Measurements from ENCODE around the gene TNS1.

TNS1 gene

DNA sequence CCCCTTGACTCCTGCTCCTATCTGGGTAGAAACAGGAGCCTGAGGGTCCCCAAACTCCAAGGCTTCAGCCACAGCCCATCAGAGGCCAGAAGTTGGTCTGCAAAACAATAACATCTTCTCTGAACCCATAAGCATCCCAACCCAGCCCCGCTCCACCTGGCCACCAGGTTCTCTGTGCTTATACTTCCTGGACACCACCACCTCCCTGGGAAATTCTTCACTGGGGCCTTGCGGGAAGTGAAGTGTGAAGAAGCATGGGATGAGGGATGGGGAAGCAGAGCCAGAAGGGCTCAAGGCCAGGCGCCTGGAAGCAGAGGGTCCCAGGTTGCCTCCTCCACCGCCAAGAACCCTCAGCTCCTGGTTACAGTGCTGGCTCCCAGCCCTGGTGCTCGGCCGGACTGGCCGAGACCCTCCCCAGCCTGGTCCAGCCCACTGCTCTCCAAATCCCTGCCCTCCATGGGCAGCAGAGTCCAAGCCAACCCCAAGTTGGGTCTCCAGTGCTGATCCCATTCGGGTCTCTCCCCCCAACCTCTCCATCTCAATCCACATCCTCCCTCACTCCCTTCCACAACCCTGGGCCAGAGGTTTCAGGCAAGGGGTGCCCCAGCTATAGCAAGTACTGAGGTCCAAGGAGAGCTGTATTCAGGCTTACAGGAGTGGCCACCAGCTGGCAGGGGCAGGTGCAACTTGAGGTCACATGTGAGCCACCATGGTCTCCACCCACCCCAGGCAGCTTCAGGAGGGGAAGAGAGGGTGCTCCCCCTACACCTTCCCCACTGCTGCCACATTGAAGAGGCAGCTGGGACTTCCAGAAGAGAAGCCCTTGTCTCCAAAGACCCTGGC, 60.7 kb downstream of the TNS1 start:
- no peak for DNase-seq

DNA sequence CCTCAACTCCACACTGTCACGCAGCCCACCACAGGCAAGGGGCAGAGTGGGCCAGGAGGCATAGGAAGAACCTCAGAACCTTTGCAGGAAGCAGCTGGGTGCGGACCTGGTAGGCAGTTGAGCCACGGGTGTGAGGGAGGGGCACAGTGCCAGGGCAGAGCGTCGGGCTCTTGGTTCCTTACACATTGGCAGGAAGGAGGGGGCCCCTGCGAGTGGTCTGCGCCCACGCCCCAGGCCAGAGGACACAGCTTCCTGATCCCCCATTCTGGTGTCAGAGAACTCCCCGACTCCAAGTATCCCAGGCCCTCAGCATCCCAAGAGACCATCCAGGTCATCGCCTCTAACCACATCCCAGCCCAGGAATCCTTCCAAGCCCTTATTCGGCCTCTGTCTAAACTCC, 61.5 kb downstream of the TNS1 start:
- no peak for DNase-seq

DNA sequence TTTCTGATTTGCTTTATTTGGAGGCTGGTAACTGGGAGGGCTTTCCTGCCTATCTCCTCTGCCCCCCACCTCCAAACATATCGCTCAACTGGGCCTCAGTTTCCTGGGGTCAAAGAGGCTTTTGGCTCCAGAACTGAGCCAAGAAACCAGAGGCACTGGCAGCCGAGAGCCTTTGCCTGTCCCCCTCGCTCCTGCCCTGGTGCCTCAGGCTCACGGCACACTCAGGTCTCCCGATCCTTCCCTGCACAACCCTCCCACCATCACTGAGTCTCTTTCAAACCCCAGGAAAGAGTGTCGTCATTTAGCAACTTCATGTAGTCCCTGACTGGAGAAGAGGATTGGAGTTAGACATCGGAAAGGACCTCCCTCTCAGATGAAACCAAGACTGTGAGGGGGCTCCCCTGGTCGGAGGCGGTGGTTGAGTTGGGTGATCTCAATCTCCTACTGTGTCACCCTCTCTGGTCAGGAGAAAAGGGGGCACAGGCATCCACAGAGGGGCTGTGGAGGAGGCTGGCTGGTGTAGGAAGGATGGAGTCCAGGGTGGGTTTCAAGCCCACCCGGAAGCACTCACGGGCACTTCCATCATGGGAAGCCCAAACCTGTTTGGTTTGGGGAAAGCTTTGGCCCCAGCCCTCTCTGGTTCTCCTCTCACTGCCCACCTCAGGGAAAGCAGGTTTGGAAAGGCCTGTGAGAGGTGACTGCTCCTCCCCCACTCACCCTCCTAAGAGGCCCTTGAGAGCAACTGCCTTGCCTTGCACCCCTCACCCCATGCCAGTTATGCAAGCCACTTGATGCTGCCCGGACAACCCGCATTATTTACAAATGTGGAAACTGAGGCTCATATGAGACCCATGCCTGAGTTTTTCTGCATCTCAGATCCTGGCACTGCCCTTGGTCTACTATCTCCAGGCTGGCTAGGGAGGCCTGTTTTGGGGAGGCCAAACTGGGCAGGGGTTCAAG, 62.3 kb downstream of the TNS1 start:
- DNase-seq: no peak

DNA sequence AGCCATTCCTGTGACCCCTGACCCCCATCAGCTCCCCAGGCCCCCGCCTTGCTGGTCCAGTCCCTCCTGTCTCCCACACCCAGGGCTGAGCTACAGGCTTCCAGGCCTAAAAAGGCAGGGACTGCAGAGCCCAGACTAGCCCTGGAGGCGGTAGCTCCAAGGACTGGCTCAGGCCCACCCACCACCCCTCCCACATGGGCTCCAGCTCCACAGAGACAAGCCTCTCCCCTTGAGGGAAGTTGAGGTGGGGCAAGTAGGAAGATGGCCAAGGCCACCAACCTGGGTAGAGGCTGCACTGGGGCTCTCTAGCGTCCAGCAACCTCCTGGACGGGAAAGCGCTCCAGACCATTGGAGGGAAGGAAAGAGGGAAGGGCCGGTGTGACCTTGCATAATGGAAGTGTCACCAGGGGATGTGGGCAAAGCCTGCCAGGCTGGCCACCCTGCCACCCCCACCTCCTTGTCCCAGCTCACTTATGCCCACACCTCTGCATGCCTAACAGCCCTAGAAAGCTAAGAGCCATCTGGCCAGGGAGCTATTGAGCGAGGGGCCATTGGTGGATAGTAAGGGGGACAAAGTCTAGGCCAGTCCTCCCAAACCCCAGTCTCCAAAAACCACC, 63.1 kb downstream of the TNS1 start:
- no peak for DNase-seq

DNA sequence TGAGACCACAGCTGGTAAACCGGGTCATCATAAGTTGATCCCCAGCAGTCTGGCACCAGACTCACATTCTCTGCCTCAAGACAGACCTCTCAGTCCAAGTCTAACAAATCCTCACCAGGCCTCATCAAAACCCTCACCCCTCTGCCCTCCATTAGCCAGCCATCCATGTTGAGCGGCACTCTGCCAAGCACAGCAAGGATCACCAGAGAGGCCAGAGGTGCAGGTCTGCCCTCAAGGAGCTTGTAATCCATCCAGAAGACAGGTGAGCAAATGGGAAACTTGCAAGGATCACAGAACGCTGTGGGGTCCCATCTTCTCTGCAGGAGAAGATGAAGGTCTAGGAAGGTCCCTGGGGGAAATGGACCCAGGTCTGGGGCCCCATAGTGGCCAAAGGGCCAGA, 63.6 kb downstream of the TNS1 start:
- DNase-seq: no peak

DNA sequence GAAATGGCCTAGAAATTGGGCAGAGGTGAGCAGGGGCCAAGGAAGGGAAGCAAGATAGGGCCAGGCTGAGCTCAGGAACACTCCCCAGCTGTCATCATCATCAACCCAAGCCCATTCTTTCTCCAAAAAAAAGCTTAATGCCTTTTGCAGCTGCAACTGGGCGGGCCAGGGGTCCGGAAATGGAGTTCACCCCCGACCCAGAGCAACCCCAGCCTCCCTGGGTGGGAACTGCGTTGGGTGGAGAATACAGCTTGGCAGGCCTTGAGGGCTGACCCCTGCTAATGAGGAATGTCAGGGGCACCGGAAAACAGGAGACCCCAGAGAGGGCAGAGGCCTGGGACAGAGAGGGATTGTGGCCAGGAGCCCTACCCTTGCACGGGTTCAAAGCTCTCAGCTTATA, 64.8 kb downstream of the TNS1 start:
- no peak for DNase-seq

DNA sequence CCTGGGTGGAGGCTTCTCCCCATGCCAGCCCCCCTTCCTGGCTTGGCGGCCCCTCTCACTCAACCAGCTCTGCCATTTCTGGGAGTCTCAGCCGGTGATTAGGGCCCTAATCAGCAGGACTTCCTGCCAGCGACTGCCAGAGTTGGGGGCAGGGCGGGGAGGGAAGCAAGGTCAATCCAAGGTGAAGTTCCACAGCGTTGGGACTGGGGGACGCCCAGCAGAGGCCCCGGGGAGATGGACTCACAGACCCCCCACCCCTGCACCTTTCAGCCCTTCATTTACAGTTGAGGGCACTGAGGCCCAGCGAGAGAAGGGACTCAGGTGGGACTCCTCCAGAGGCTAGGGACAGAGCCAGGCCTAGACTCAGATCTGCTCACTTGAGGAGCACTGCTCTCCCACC, 65.3 kb downstream of the TNS1 start:
- no peak for DNase-seq

DNA sequence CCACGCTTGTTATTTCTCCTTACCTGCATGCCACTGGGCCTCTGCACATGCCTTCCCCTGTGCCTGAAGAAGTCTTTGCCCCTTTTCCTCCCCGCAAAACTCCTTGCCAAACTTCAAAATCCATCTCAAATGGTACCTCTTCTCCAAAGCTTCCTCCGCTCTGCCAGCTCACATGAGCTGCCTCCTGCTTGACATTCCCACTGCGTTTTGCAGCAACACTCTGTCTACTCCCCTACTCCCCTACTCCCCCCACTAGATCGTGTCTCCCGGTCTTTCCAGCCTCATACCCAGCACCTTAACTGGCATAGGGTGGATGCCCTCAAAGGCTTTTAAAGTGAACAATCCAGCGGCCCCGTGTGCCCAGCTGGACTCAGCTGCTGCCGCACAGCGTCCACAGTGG, 65.8 kb downstream of the TNS1 start:
- DNase-seq: no peak

DNA sequence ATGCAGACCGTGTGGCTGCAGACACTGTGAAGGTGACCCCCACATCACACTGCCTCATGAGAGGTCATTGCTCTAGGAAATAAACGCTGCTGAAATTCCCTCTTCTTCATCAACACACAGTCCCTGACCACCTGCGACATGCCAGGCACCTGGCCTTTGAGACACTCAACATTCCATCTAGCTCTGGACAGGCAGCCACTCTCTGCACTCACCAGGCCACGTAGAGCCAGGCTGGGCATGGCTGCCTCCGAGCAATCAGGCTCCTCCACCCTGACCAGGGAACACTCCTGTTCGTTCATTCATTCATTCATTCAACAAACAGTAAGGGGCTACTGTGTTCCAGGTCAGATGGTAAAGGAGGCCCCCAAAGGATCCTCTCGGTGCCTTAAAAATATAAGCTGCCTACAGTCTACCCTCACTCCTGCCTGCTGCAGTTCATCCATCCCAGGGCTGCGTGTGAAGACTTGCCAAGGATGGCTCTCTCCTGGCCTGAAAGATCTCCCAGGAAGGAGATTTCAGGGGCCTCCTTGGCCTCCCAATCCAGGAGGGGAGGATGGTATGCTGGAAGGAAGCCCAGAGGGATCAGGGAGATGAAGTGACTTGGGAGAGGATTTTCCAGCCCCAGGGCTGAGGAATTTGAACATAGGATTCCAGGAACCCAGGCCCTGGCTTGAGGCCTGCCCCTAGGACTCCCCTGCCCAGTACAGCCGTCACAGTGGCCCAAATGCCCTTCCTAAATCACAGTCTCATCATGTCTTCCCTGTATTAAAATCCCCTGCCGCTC, 66.7 kb downstream of the TNS1 start:
- DNase-seq: no peak

DNA sequence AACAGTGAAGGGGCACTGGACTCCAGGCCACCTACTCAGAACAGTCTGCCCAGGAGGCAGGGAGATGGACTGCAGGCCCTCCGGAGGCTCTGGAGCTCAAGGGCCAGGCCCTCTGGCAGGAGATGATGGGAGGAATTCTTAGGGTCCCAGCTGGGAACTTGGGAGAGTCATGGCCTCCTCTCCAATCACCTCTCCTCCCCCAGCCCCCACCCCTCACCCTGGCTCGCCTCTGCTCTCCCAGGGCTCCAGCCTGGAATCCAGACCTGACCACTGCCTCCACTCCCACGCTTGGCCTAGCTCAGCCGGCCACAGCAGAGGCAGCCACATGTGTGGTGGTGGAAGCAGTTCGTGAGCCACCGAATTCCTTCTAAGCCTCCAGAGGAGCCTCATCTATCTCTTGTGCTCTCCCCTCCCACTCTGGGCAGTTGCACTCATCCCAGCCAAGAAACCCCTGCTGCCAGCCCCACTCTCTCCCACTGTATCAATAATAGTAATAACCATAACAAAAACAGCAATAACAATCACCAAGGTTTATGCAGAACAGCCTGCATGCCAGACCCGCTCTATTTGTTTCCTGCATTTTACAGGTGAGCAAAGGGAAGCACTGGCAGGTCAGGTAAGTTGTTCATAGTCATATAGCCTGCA, 67.4 kb downstream of the TNS1 start:
- no peak for DNase-seq

DNA sequence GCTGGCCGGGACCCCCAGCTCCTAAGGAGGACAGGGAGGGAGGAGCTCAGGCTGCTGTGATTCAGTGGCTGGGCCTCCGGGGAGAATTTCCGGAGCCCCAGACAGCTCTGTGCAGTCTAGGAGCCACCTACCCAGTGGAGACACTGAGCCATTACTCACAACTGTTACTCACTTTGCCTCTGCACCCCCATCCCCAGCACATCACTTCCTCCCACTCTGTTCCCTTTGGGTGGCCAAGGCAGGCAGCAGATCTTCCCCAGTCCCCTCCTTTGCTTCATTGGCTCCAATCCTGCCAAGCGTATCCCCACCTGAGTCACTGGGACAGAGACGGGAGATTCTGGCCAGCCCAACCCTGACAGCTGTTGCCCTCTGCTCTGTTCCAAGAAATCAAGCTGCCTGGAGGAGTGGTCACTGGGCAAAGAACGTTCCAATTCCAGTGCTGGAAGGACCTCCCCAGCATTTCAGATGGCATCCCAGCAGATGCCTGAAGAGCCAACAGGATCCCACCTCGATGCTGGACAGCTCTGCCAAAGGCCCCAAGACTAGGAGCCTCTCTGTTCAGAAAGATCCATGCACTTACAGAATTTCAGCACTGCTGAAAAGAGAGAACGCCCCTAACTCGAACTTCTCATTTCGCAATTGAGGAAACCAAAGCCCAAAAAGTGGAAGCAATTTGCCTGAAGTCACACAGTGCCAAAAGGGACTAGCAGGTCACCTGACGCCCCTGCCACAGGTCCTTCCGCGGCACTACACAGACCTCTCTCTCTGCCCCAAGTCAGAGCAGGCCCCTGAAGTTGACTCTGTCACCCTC, 68.3 kb downstream of the TNS1 start:
- no peak for DNase-seq

DNA sequence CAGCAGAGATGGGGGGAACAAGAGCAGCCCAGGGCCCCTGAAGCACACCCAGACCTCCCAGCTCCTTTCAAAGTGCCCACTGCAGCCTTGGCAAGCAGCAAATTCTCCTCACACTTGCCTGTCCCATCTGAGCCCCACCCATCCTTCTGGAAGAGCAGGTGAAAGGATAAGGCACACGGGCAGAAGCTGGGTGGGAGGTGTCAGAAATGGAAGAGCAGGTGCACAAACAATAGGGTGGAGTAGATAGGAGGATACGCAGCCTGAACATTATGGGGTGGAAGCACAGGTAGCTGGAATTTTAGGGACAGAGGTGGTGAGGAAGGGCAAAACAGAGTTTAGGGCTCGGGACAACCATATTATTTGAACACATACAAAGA, 69.2 kb downstream of the TNS1 start:
- no peak for DNase-seq

DNA sequence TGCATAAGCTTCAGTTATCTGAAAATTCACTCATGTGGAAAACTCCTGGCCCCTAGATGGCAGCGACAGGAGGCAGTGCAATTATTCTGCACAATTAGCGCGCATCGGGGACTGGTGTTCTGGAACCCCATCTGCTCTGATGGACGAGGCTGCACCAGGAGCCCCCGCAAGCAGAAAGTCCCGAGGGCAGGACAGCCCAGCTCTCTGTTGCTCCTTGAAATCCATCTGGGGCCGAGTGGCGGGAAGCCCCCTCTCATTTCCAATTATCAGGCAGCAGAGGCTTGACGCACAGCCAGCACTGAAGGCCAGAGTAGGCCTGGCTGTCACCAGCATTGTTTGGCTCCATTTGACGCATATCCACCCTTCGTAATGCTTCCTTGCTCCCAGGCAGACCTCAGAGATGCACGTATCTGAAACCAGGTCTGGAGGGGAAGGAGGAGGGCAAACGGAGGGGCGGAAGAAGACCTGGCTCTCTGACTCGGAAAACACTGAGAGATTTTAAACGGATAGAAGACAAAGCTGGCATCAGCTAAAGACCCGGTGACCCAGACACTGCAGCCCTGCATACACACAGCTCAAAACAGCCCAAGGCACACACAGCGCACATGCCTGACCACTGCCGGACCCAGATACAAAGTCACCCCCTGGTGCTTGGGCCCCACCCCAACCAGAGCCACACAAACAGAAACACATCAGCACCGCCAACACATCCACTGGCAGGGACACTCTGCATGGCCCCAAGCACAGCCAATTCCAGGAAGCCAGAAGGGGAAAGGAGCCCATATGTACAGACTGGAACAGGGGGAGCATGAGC, 69.8 kb downstream of the TNS1 start:
- DNase-seq: no peak

DNA sequence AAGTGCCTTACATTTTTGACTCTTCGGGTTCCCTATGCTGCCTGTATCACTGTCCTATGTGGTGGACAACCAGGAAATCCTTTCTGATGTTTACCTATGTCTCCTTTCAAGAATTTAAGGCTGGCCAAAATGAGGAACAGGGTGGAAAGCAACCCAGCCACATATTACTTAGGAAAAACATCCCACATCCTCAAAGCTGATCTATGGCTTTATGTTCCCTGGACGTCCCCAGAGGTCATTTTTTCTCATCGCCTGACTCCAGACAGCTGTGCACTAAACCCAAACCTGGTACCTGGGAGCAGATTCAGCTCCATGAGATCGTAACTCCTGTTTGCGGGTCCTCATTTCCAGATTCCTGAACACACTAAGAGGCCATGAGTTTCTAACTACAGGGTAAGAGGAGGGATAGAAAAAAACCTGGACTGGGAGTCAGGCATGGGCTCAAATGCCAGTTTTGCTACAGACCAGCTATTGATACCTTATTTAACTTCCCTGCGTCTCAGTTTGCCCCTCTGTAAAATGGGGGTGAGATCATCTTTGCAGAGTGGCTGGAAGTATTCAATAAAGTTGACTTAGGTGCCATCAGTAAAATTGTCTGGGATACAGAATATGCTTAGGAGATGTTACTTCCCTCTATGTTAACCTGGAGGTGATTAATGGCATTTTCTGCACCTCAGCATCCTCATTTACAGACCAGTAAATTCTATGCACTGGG, 70.8 kb downstream of the TNS1 start:
- no peak for DNase-seq

DNA sequence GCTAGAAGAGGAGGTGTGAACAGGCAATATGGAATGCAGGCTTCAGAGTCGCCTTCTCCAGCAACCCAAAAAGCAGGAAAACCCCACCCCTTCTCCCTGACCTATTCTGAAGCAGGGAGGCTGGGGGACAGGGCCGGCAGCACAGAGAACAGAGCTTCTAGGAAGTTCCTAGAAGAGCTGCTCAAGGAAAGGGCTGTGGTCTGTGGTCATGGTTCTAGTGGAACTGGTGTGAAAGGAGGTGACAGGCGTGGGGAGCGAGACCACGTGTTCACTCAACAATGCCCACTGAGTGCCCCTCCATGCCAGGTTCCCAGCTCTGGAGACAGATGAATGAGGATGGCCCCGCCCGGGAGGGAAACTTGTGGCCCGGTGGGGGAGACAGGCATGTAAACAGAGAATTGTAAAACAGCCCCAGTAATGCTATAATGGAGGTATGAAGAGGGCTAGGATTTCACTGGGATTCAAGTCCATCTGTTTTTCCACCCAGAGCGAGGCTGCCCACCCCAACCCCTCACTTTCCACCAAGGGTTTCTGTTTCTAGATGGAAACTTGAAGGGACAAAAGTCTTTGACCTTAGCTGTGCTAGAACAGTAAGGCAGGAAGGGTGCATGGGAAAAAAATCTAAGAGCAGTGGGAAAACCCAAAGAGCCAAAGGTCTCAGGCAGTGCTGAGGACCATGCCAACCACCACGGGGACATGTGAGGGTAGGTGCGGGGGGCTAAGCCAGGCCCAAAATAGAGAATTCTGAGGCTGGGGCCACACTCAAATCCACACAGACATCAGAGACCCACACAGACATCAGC, 71.8 kb downstream of the TNS1 start:
- no peak for DNase-seq

DNA sequence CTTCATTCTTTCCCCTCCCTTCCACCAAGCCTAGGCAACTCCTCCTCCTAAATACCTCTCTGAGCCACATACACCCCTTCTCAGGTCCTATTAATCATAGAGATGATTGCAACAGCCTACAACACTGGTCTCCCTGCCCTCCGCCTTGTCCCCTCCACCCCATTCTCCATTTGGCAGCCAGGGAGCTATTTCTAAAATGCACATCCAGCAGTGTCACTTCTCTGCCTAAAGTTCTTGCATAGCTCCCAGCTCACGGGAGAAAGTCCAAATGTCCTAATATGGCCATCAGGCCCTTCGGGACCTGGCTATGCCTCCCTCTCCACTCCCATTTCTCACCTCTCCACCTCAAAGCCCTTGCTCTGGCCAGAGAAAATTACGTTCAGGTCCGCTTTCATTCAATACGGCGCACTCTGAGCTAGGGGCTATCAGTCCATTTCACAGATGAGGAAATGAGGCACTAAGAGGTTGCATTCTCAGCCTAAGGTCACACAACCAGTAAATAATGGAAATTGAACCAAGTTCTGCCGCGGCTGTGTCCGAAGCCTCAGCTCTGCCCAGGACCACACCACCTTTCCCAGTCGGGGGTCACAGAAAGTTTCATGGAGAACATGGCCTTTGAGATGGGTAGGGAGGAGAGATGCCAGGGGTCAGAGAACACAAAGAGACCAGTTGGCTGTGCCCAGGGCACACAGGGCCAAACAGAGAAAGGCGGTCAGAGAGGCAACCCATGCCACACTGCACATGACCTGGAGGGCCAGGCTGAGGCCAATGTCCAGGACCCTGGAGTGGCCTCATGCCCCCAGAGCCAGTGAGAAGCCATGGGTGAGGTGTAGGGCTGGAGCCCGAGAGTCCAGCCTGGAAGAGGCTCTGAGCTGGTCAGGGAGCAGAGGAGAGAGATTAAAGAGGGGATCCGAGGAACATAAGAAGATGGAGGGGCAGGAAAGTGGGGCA, 72.8 kb downstream of the TNS1 start:
- no peak for DNase-seq

DNA sequence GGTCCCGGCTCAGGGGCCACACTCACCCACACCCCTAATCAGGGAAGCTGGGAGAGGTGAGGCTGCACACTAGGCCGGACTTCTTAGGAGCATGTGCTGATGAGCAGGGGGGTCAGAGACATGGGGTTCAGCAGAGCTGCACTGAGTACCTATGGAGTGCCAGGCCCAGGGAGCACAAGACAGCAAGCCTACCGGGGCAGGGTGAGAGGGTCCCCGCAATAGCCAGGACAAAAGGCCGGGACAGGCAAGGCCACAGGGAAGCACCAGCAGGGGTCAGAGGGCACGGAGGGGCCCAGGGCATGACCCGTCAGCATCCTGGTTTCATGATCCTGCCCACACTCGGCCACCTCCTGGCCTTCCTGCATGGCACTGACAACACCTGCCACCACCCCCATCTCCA, 73.5 kb downstream of the TNS1 start:
- DNase-seq: no peak
